AG08396 (cell line): ENCODE results near the gene KLF9.

Experiments
- DNase-seq: peaks from one replicate; pipeline ENCODE4 v3.0.0; 2012; ENCODE audit warnings: low spot score, mixed read lengths

Gene KLF9

GRCh38 chr9:70413799-70414775, at the start of gene KLF9:
Gene KLF9, minus strand, starts transcription at chr9:70414657. Its CDS starts 1,294 bp downstream, at chr9:70413363.
- DNase-seq: peak; percentile 92

GRCh38 chr9:70463877-70464276, 49.4 kb upstream of the KLF9 start:
- no peak for DNase-seq

GRCh38 chr9:70462300-70462699, 47.8 kb upstream of the KLF9 start:
- DNase-seq: no peak

GRCh38 chr9:70457235-70457634, 42.8 kb upstream of the KLF9 start:
- no peak for DNase-seq

- no peak for DNase-seq
Measured at GRCh38 chr9:70455993-70456704, 41.7 kb upstream of the KLF9 start.

GRCh38 chr9:70452365-70452764, 37.9 kb upstream of the KLF9 start:
- no peak for DNase-seq

- no peak for DNase-seq
Measured at GRCh38 chr9:70451765-70452164, 37.3 kb upstream of the KLF9 start.

- no peak for DNase-seq
Measured at GRCh38 chr9:70450738-70451137, 36.3 kb upstream of the KLF9 start.

GRCh38 chr9:70449461-70449860, 35.0 kb upstream of the KLF9 start:
- no peak for DNase-seq

GRCh38 chr9:70448919-70449318, 34.5 kb upstream of the KLF9 start:
- no peak for DNase-seq

- DNase-seq: no peak
Measured at GRCh38 chr9:70444904-70445303, 30.4 kb upstream of the KLF9 start.

- DNase-seq: no peak
Measured at GRCh38 chr9:70442328-70442848, 27.9 kb upstream of the KLF9 start.

- no peak for DNase-seq
Measured at GRCh38 chr9:70441622-70442021, 27.2 kb upstream of the KLF9 start.

- no peak for DNase-seq
Measured at GRCh38 chr9:70439991-70440706, 25.7 kb upstream of the KLF9 start.

GRCh38 chr9:70438341-70438928, 24.0 kb upstream of the KLF9 start:
- DNase-seq: peak; percentile 15

- peak; percentile 17 for DNase-seq
Measured at GRCh38 chr9:70435948-70436347, 21.5 kb upstream of the KLF9 start.

GRCh38 chr9:70429899-70430298, 15.4 kb upstream of the KLF9 start:
- no peak for DNase-seq

- no peak for DNase-seq
Measured at GRCh38 chr9:70428781-70429180, 14.3 kb upstream of the KLF9 start.

- DNase-seq: no peak
Measured at GRCh38 chr9:70427161-70427945, 12.9 kb upstream of the KLF9 start.

GRCh38 chr9:70425192-70425591, 10.7 kb upstream of the KLF9 start:
- no peak for DNase-seq
